A549 (cell line): ENCODE data around the gene MLPH.

ENCODE experiments used
- CEBPB ChIP-seq, 2 experiments: fragments of >200 bp in 1 of 2; sonication (Bioruptor Twin) in 1 of 2; formaldehyde crosslinking in 1 of 2; IDR thresholded peaks; 2 replicates each; pipeline ENCODE4 v1.6.1; 2012 to 2016
- CTCF ChIP-seq: fragments of >200 bp; sonication (Bioruptor Twin); formaldehyde crosslinking; IDR thresholded peaks from 3 replicates; pipeline ENCODE4 v1.5.1; 2016
- EP300 ChIP-seq, 2 experiments: fragments of >200 bp; sonication (Bioruptor Twin); formaldehyde crosslinking; IDR thresholded peaks; 2 replicates in 1 of 2; 3 replicates in 1 of 2; pipeline ENCODE4 v1.6.1; 2016 to 2017
- HES2 ChIP-seq: fragments of >200 bp; sonication (Bioruptor Twin); formaldehyde crosslinking; IDR thresholded peaks from 2 replicates; pipeline ENCODE4 v1.6.1; 2016
- HMGXB4 ChIP-seq: fragments of 250-450 bp; sonication (Bioruptor Pico); IDR thresholded peaks from 2 replicates; pipeline ENCODE4 v1.5.0; 2021; ENCODE audit warnings: mild to moderate bottlenecking, moderate library complexity, borderline replicate concordance
- HOXB13 ChIP-seq: fragments of 250-450 bp; sonication (Bioruptor Pico); IDR thresholded peaks from 2 replicates; pipeline ENCODE4 v1.5.0; 2020; ENCODE audit warnings: low read depth, mild to moderate bottlenecking, moderate library complexity
- MYC ChIP-seq: IDR thresholded peaks from 2 replicates; pipeline ENCODE4 v1.6.1; 2012; ENCODE audit warnings: mild to moderate bottlenecking, inconsistent platforms, low read length, improper control_type of control experiment, borderline replicate concordance
- POLR2A ChIP-seq: IDR thresholded peaks from 2 replicates; pipeline ENCODE4 v1.6.1; 2012; ENCODE audit warnings: mild to moderate bottlenecking, low read length
- REST ChIP-seq: fragments of 200-600 bp; sonication (generic); IDR thresholded peaks from 2 replicates; pipeline ENCODE4 v1.6.1; 2016; ENCODE audit warnings: antibody characterized with exemption, mild to moderate bottlenecking, moderate library complexity
- USF2 ChIP-seq: fragments of 450-650 bp; IDR thresholded peaks from 2 replicates; pipeline ENCODE4 v1.6.1; 2014; ENCODE audit warnings: antibody characterized with exemption

- TF ChIP-seq USF2 (no peak), CTCF (no peak), POLR2A (no peak), MYC (no peak), REST (no peak), EP300 (IDR thresholded peaks at IDR 0.05) (no peak), HMGXB4 (no peak), HOXB13 (no peak), HES2 (no peak), CEBPB (IDR thresholded peaks at IDR 0.05) (no peak)
These were observed 23.6 kb downstream of the MLPH start for GRCh38 chr2:237510502-237511217.
